Ovary (tissue), 3 donors: ENCODE results near the gene WDR37.

Source experiments
- EP300 ChIP-seq: sonication (generic); formaldehyde crosslinking; IDR thresholded peaks from one replicate; pipeline ENCODE4 v1.6.1; 2017; ENCODE audit warnings: antibody characterized with exemption
- POLR2A ChIP-seq: fragments of 450-650 bp; IDR thresholded peaks from one replicate; pipeline ENCODE4 v1.6.1; 2017; ENCODE audit warnings: antibody characterized with exemption, mild to moderate bottlenecking, moderate library complexity
- TF ChIP-seq, protein P1 (sequence below), 3 donors: fragments of 450-650 bp in 2 of 3; fragments of 200-600 bp in 1 of 3; IDR thresholded peaks; one replicate each; pipeline versions ENCODE4 v1.5.1 to v1.8.0; 2016 to 2022; ENCODE audit warnings: antibody characterized with exemption in 3 of 3, mild to moderate bottlenecking in 1 of 3
- donor health status: DM: no; HTN: no; CAD: no.

DNA sequence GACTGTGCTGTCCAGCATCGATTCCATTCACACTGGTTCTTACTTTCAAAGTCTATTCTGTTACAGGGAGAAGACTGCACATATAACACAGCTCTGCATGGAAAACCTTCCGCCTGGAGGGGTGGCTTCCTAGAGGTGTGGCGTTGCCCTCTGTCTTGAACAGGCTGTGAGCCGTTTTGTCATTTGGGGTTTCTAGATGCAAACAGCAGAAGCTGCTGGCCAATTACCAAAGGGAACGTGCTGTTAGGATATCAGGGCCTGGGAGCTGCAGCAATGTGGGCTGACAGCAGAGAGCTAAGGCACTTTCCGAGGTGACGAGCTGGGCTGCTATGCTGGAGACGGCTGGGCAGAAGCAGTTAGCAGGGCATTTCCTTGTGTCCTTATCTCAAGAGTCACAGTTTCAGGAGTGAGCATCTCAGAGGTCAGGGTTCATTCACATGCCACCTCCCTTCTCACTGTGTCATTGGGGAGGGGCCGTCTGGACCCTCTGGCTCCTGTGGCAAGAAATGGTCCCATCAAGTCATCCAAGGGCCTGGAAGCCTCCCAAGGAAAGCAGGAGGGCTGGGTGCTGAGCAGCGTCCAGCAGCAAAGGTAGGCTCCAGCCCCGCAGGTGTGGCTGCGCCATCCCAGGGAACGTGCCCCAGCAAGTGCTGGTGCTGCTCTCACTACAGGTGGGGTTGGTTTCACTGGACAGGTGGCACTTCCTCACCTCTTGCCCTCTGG lies 106.5 kb downstream of the WDR37 start:
- TF ChIP-seq EP300 (no peak), POLR2A (no peak)
- TF ChIP-seq, protein P1, sequence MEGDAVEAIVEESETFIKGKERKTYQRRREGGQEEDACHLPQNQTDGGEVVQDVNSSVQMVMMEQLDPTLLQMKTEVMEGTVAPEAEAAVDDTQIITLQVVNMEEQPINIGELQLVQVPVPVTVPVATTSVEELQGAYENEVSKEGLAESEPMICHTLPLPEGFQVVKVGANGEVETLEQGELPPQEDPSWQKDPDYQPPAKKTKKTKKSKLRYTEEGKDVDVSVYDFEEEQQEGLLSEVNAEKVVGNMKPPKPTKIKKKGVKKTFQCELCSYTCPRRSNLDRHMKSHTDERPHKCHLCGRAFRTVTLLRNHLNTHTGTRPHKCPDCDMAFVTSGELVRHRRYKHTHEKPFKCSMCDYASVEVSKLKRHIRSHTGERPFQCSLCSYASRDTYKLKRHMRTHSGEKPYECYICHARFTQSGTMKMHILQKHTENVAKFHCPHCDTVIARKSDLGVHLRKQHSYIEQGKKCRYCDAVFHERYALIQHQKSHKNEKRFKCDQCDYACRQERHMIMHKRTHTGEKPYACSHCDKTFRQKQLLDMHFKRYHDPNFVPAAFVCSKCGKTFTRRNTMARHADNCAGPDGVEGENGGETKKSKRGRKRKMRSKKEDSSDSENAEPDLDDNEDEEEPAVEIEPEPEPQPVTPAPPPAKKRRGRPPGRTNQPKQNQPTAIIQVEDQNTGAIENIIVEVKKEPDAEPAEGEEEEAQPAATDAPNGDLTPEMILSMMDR (IDR thresholded peaks at IDR 0.05): no peak
